ENCODE data around the gene CFTR. TPM values are rescaled to one million over a fixed set of nuclear protein-coding genes. Genes with fewer than 3 reads are reported as not detected.
"Not testable (repeated sequence)": the region's sequence is repeated elsewhere in the genome, so short reads cannot be mapped to it uniquely, and the experiment has no call there.

The CFTR gene
- total RNA-seq, 1 experiment from 2014 or later = not detected

GRCh38 chr7:117489911-117490310 lies 10.1 kb downstream of the CFTR start:
- DNase-seq (ENCODE audit: low spot score) = no peak
- in situ Hi-C loops (cut with HindIII; ENCODE audit: low sequenced_read_pairs) = no loop called here

- in situ Hi-C loops (cut with HindIII; ENCODE audit: low sequenced_read_pairs) = no loop called here
- no peak for DNase-seq (ENCODE audit: low spot score)
These were observed 12.8 kb downstream of the CFTR start for GRCh38 chr7:117492649-117493048.

- no peak for DNase-seq (ENCODE audit: low spot score)
- in situ Hi-C loops (cut with HindIII; ENCODE audit: low sequenced_read_pairs) = no loop called here
These were observed 13.6 kb downstream of the CFTR start for GRCh38 chr7:117493460-117493859.

GRCh38 chr7:117495308-117495707 lies 15.5 kb downstream of the CFTR start:
- in situ Hi-C loops (cut with HindIII; ENCODE audit: low sequenced_read_pairs) = no loop called here
- DNase-seq (ENCODE audit: low spot score) = no peak

- no peak for DNase-seq (ENCODE audit: low spot score)
- in situ Hi-C loops (cut with HindIII; ENCODE audit: low sequenced_read_pairs) = no loop called here
These were observed 22.5 kb downstream of the CFTR start for GRCh38 chr7:117502331-117502730.

- in situ Hi-C loops (cut with HindIII; ENCODE audit: low sequenced_read_pairs) = no loop called here
- DNase-seq (ENCODE audit: low spot score) = no peak
These were observed 25.4 kb downstream of the CFTR start for GRCh38 chr7:117505238-117505637.

GRCh38 chr7:117508676-117509075 lies 28.9 kb downstream of the CFTR start:
- in situ Hi-C loops (cut with HindIII; ENCODE audit: low sequenced_read_pairs) = no loop called here
- DNase-seq (ENCODE audit: low spot score) = no peak

- DNase-seq (ENCODE audit: low spot score); in situ Hi-C loops (cut with HindIII; ENCODE audit: low sequenced_read_pairs): not testable (repeated sequence)
These were observed 37.4 kb downstream of the CFTR start for GRCh38 chr7:117517194-117517593.

GRCh38 chr7:117530390-117530789 lies 50.6 kb downstream of the CFTR start:
- DNase-seq (ENCODE audit: low spot score) = no peak
- in situ Hi-C loops (cut with HindIII; ENCODE audit: low sequenced_read_pairs) = no loop called here

GRCh38 chr7:117531595-117532244 lies 51.9 kb downstream of the CFTR start:
- no peak for DNase-seq (ENCODE audit: low spot score)
- in situ Hi-C loops (cut with HindIII; ENCODE audit: low sequenced_read_pairs) = no loop called here

- in situ Hi-C loops (cut with HindIII; ENCODE audit: low sequenced_read_pairs) = no loop called here
- no peak for DNase-seq (ENCODE audit: low spot score)
These were observed 58.2 kb downstream of the CFTR start for GRCh38 chr7:117538053-117538452.

GRCh38 chr7:117544061-117544460 lies 64.2 kb downstream of the CFTR start:
- in situ Hi-C loops (cut with HindIII; ENCODE audit: low sequenced_read_pairs) = no loop called here
- DNase-seq (ENCODE audit: low spot score) = no peak

GRCh38 chr7:117548035-117548434 lies 68.2 kb downstream of the CFTR start:
- in situ Hi-C loops (cut with HindIII; ENCODE audit: low sequenced_read_pairs) = no loop called here
- DNase-seq (ENCODE audit: low spot score) = no peak

- no peak for DNase-seq (ENCODE audit: low spot score)
These were observed 70.8 kb downstream of the CFTR start for GRCh38 chr7:117550625-117551024.

GRCh38 chr7:117552660-117553059 lies 72.8 kb downstream of the CFTR start:
- in situ Hi-C loops (cut with HindIII; ENCODE audit: low sequenced_read_pairs) = no loop called here
- DNase-seq (ENCODE audit: low spot score) = no peak

More at GRCh38 chr7:117550625-117551024, 70.8 kb downstream of the CFTR start:
- in situ Hi-C loops (cut with HindIII; ENCODE audit: low sequenced_read_pairs) = no loop called here

- in situ Hi-C loops (cut with HindIII; ENCODE audit: low sequenced_read_pairs) = no loop called here
These were observed 75.4 kb downstream of the CFTR start for GRCh38 chr7:117555260-117555659.

GRCh38 chr7:117559391-117559790 lies 79.6 kb downstream of the CFTR start:
- no peak for DNase-seq (ENCODE audit: low spot score)
- in situ Hi-C loops (cut with HindIII; ENCODE audit: low sequenced_read_pairs) = no loop called here

More at GRCh38 chr7:117555260-117555659, 75.4 kb downstream of the CFTR start:
- DNase-seq (ENCODE audit: low spot score) = no peak

- no peak for DNase-seq (ENCODE audit: low spot score)
- in situ Hi-C loops (cut with HindIII; ENCODE audit: low sequenced_read_pairs) = no loop called here
These were observed 80.2 kb downstream of the CFTR start for GRCh38 chr7:117560030-117560429.

- in situ Hi-C loops (cut with HindIII; ENCODE audit: low sequenced_read_pairs) = no loop called here
These were observed 82.9 kb downstream of the CFTR start for GRCh38 chr7:117562759-117563158.

GRCh38 chr7:117564080-117564479 lies 84.3 kb downstream of the CFTR start:
- no peak for DNase-seq (ENCODE audit: low spot score)
- in situ Hi-C loops (cut with HindIII; ENCODE audit: low sequenced_read_pairs) = no loop called here

More at GRCh38 chr7:117562759-117563158, 82.9 kb downstream of the CFTR start:
- DNase-seq (ENCODE audit: low spot score) = no peak

- in situ Hi-C loops (cut with HindIII; ENCODE audit: low sequenced_read_pairs) = no loop called here
These were observed 84.8 kb downstream of the CFTR start for GRCh38 chr7:117564627-117565026.

More at GRCh38 chr7:117564627-117565026, 84.8 kb downstream of the CFTR start:
- no peak for DNase-seq (ENCODE audit: low spot score)
